Measurements from ENCODE around the gene DDX10.

Gene DDX10

GRCh38 chr11:108825381-108825780 is 160.5 kb downstream of the DDX10 start:
- DNase-seq (ENCODE audit: low read depth) = no peak

GRCh38 chr11:108826136-108826535 is 161.3 kb downstream of the DDX10 start:
- no peak for DNase-seq (ENCODE audit: low read depth)

GRCh38 chr11:108835624-108836023 is 170.8 kb downstream of the DDX10 start:
- no peak for DNase-seq (ENCODE audit: low read depth)

GRCh38 chr11:108836541-108836940 is 171.7 kb downstream of the DDX10 start:
- no peak for DNase-seq (ENCODE audit: low read depth)

- DNase-seq (ENCODE audit: low read depth) = no peak
These were observed 173.4 kb downstream of the DDX10 start for GRCh38 chr11:108838102-108838791.

GRCh38 chr11:108838792-108839105 is 173.9 kb downstream of the DDX10 start:
- DNase-seq (ENCODE audit: low read depth) = no peak

GRCh38 chr11:108846009-108846408 is 181.1 kb downstream of the DDX10 start:
- no peak for DNase-seq (ENCODE audit: low read depth)

- no peak for DNase-seq (ENCODE audit: low read depth)
These were observed 182.6 kb downstream of the DDX10 start for GRCh38 chr11:108847298-108847990.

- no peak for DNase-seq (ENCODE audit: low read depth)
These were observed 186.9 kb downstream of the DDX10 start for GRCh38 chr11:108851781-108852180.

GRCh38 chr11:108852701-108853100 is 187.8 kb downstream of the DDX10 start:
- DNase-seq (ENCODE audit: low read depth) = no peak

GRCh38 chr11:108853151-108853550 is 188.3 kb downstream of the DDX10 start:
- no peak for DNase-seq (ENCODE audit: low read depth)

- no peak for DNase-seq (ENCODE audit: low read depth)
These were observed 189.0 kb downstream of the DDX10 start for GRCh38 chr11:108853864-108854263.

- DNase-seq (ENCODE audit: low read depth) = no peak
These were observed 189.5 kb downstream of the DDX10 start for GRCh38 chr11:108854346-108854745.

- no peak for DNase-seq (ENCODE audit: low read depth)
These were observed 192.5 kb downstream of the DDX10 start for GRCh38 chr11:108857382-108857781.

- DNase-seq (ENCODE audit: low read depth) = no peak
These were observed 193.8 kb downstream of the DDX10 start for GRCh38 chr11:108858622-108859021.

GRCh38 chr11:108859510-108859909 is 194.6 kb downstream of the DDX10 start:
- no peak for DNase-seq (ENCODE audit: low read depth)

GRCh38 chr11:108863528-108863927 is 198.7 kb downstream of the DDX10 start:
- DNase-seq (ENCODE audit: low read depth) = no peak

- DNase-seq (ENCODE audit: low read depth) = no peak
These were observed 200.5 kb downstream of the DDX10 start for GRCh38 chr11:108865406-108865805.

GRCh38 chr11:108866781-108867180 is 201.9 kb downstream of the DDX10 start:
- no peak for DNase-seq (ENCODE audit: low read depth)

- no peak for DNase-seq (ENCODE audit: low read depth)
These were observed 205.6 kb downstream of the DDX10 start for GRCh38 chr11:108870373-108871020.

- DNase-seq (ENCODE audit: low read depth) = no peak
These were observed 206.3 kb downstream of the DDX10 start for GRCh38 chr11:108871152-108871551.

GRCh38 chr11:108871867-108872266 is 207.0 kb downstream of the DDX10 start:
- no peak for DNase-seq (ENCODE audit: low read depth)

- no peak for DNase-seq (ENCODE audit: low read depth)
These were observed 208.0 kb downstream of the DDX10 start for GRCh38 chr11:108872781-108873291.

Data from stimulated activated CD8-positive, alpha-beta memory T cell treated with anti-CD3 and anti-CD28 coated beads, Interleukin-12 subunit alpha, Interleukin-12 subunit beta, amount 100 ng/mL, for 4 hours (primary cell).